Inflammatory macrophage treated with lipopolysaccharide for 4 hours (primary cell): Measurements from ENCODE around the gene ELOB.
"Not testable (repeated sequence)": the region's sequence is repeated elsewhere in the genome, so short reads cannot be mapped to it uniquely, and the experiment has no call there.

Source experiments
- DNase-seq: peaks from one replicate; pipeline ENCODE4 v3.0.0-alpha.2; 2020

The ELOB gene

GRCh38 chr16:2745116-2745890 is 31.8 kb downstream of the ELOB start:
- no peak for DNase-seq

- no peak for DNase-seq
These were observed 32.4 kb downstream of the ELOB start for GRCh38 chr16:2744711-2745110.

- no peak for DNase-seq
These were observed 33.9 kb downstream of the ELOB start for GRCh38 chr16:2743007-2743810.

GRCh38 chr16:2742323-2743006 is 34.6 kb downstream of the ELOB start:
- DNase-seq = no peak

GRCh38 chr16:2741168-2741567 is 35.9 kb downstream of the ELOB start:
- no peak for DNase-seq

- DNase-seq = no peak
These were observed 36.6 kb downstream of the ELOB start for GRCh38 chr16:2740476-2740875.

- no peak for DNase-seq
These were observed 37.3 kb downstream of the ELOB start for GRCh38 chr16:2739625-2740430.

GRCh38 chr16:2738615-2739014 is 38.5 kb downstream of the ELOB start:
- no peak for DNase-seq

- DNase-seq = no peak
These were observed 39.1 kb downstream of the ELOB start for GRCh38 chr16:2737895-2738418.

GRCh38 chr16:2737238-2737605 is 39.9 kb downstream of the ELOB start:
- DNase-seq = no peak

GRCh38 chr16:2736476-2737237 is 40.4 kb downstream of the ELOB start:
- no peak for DNase-seq

GRCh38 chr16:2734844-2735515 is 42.1 kb downstream of the ELOB start:
- peak; percentile 52 for DNase-seq

- no peak for DNase-seq
These were observed 49.0 kb downstream of the ELOB start for GRCh38 chr16:2728034-2728433.

- DNase-seq = no peak
These were observed 50.2 kb downstream of the ELOB start for GRCh38 chr16:2726923-2727322.

GRCh38 chr16:2724816-2725348 is 52.2 kb downstream of the ELOB start:
- DNase-seq = no peak

- no peak for DNase-seq
These were observed 52.9 kb downstream of the ELOB start for GRCh38 chr16:2724088-2724676.

GRCh38 chr16:2721634-2722173 is 55.4 kb downstream of the ELOB start:
- not testable (repeated sequence) for DNase-seq
